ENCODE measurements around the gene ZNF175. TPM values are rescaled to one million over a fixed set of nuclear protein-coding genes. Genes with fewer than 3 reads are reported as not detected.

The ZNF175 gene
- total RNA-seq, 1 experiment from 2014 or later = 10.4 TPM

GRCh38 chr19:51544038-51544437, 27.0 kb upstream of the ZNF175 start:
- Histone ChIP-seq H3K4me3 (ENCODE audit: low read depth, low read length, poor library complexity, severe bottlenecking) (no peak overlapping the region), H3K4me1 (ENCODE audit: insufficient read depth, low read length, poor library complexity, severe bottlenecking) (no peaks in the 10 kb centered on the region), H3K27ac (ENCODE audit: low read depth, low read length, poor library complexity, severe bottlenecking) (no peak overlapping the region), H3K27me3 (replicated peaks; ENCODE audit: insufficient read depth, low read depth, low read length, poor library complexity) (peaks cover 80% of the 10 kb centered on the region), H3K9me3 (ENCODE audit: low read depth, low read length, poor library complexity, severe bottlenecking) (no peaks in the 10 kb centered on the region), H3K36me3 (ENCODE audit: insufficient read depth, low read length, poor library complexity, severe bottlenecking) (no peaks in the 10 kb centered on the region)
- POLR2A ChIA-PET (ENCODE audit: low non-redundant PET) = no interaction called here
- TF ChIP-seq, protein P1, sequence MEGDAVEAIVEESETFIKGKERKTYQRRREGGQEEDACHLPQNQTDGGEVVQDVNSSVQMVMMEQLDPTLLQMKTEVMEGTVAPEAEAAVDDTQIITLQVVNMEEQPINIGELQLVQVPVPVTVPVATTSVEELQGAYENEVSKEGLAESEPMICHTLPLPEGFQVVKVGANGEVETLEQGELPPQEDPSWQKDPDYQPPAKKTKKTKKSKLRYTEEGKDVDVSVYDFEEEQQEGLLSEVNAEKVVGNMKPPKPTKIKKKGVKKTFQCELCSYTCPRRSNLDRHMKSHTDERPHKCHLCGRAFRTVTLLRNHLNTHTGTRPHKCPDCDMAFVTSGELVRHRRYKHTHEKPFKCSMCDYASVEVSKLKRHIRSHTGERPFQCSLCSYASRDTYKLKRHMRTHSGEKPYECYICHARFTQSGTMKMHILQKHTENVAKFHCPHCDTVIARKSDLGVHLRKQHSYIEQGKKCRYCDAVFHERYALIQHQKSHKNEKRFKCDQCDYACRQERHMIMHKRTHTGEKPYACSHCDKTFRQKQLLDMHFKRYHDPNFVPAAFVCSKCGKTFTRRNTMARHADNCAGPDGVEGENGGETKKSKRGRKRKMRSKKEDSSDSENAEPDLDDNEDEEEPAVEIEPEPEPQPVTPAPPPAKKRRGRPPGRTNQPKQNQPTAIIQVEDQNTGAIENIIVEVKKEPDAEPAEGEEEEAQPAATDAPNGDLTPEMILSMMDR (conservative IDR thresholded peaks at IDR 0.05; ENCODE audit: low read depth, low read length) = no peak
- TF ChIP-seq EZH2 (IDR thresholded peaks at IDR 0.05; ENCODE audit: borderline replicate concordance, low read depth, low read length, poor library complexity, severe bottlenecking) = no peak
- DNase-seq (ENCODE audit: low spot score) = no peak
- intact Hi-C loops (cut with micrococcal nuclease; ENCODE audit: unreplicated experiment) = no loop called here
- BruUV-seq (replicated peaks) = no TSS peak
- CTCF ChIA-PET = no interaction called here

GRCh38 chr19:51546107-51546649, 24.9 kb upstream of the ZNF175 start:
- TF ChIP-seq, protein P1 (conservative IDR thresholded peaks at IDR 0.05; ENCODE audit: low read depth, low read length) = no peak
- no peak for TF ChIP-seq EZH2 (IDR thresholded peaks at IDR 0.05; ENCODE audit: borderline replicate concordance, low read depth, low read length, poor library complexity, severe bottlenecking)
- no peak for DNase-seq (ENCODE audit: low spot score)
- intact Hi-C loops (cut with micrococcal nuclease; ENCODE audit: unreplicated experiment) = no loop called here
- Histone ChIP-seq H3K27ac (ENCODE audit: low read depth, low read length, poor library complexity, severe bottlenecking) (no peak overlapping the region), H3K4me1 (ENCODE audit: insufficient read depth, low read length, poor library complexity, severe bottlenecking) (no peaks in the 10 kb centered on the region), H3K4me3 (ENCODE audit: low read depth, low read length, poor library complexity, severe bottlenecking) (no peak overlapping the region), H3K36me3 (ENCODE audit: insufficient read depth, low read length, poor library complexity, severe bottlenecking) (no peaks in the 10 kb centered on the region), H3K9me3 (ENCODE audit: low read depth, low read length, poor library complexity, severe bottlenecking) (no peaks in the 10 kb centered on the region), H3K27me3 (replicated peaks; ENCODE audit: insufficient read depth, low read depth, low read length, poor library complexity) (peaks cover 79% of the 10 kb centered on the region)
- ChIA-PET CTCF (no interaction called here), POLR2A (ENCODE audit: low non-redundant PET) (no interaction called here)
- no TSS peak for BruUV-seq (replicated peaks)

DNA sequence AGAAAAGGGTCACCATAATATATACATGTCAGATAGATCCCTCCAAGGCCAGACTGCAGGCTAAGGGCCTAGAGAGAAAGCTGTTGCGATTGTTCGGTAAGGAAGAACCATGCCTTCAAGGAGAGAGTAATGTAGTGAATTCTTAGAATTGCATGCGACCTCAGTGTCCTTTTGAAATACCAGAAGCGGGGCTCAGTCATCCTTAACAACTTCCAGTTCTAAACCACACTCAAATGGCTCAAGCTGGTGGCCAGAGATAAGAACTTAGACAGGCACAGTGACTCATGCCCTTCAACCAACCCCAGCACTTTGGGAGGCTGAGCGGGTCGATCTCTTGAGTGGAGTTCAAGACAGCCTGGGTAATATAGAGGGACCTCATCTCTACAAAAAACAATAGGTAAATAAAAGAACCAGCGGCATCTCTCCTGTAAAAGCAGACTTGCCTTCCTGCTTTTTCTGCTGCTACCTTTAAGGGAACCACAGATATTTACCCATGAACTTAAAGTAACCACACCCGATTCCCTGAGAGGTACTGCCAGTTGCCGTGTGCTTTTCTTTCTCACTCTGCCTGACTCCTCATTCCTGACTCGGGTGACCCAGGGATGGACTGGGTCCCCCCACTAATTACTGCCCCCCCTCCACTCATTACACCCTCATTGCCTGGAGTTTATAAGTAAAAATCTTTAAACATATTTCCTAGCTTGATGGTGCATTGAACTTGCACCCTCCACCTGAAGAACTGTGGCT, 24.3 kb upstream of the ZNF175 start:
- ChIA-PET POLR2A (ENCODE audit: low non-redundant PET) (no interaction called here), CTCF (no interaction called here)
- TF ChIP-seq, protein P1 (conservative IDR thresholded peaks at IDR 0.05; ENCODE audit: low read depth, low read length) = no peak
- no peak for TF ChIP-seq EZH2 (IDR thresholded peaks at IDR 0.05; ENCODE audit: borderline replicate concordance, low read depth, low read length, poor library complexity, severe bottlenecking)
- no peak for DNase-seq (ENCODE audit: low spot score)
- no peak overlapping the region for H3K27ac ChIP-seq (ENCODE audit: low read depth, low read length, poor library complexity, severe bottlenecking)
- H3K9me3 ChIP-seq (ENCODE audit: low read depth, low read length, poor library complexity, severe bottlenecking) = no peaks in the 10 kb centered on the region
- no peaks in the 10 kb centered on the region for H3K36me3 ChIP-seq (ENCODE audit: insufficient read depth, low read length, poor library complexity, severe bottlenecking)
- no TSS peak for BruUV-seq (replicated peaks)
- intact Hi-C loops (cut with micrococcal nuclease; ENCODE audit: unreplicated experiment) = no loop called here
- peaks cover 81% of the 10 kb centered on the region for H3K27me3 ChIP-seq (replicated peaks; ENCODE audit: insufficient read depth, low read depth, low read length, poor library complexity)
- H3K4me1 ChIP-seq (ENCODE audit: insufficient read depth, low read length, poor library complexity, severe bottlenecking) = no peaks in the 10 kb centered on the region
- H3K4me3 ChIP-seq (ENCODE audit: low read depth, low read length, poor library complexity, severe bottlenecking) = no peak overlapping the region
